Activated CD4-positive, alpha-beta T cell treated with anti-CD3 and anti-CD28 coated beads for 36 hours (primary cell): Measurements from ENCODE around the gene ENPP4. TPM values are rescaled to one million over a fixed set of nuclear protein-coding genes. Genes with fewer than 3 reads are reported as not detected.
"Not testable (repeated sequence)": the region's sequence is repeated elsewhere in the genome, so short reads cannot be mapped to it uniquely, and the experiment has no call there.

ENCODE experiments used
- ATAC-seq: fragments of 200-7000 bp; cut with Tn5 transposase; one replicate; pipeline ENCODE4 v1.10.0; 2021; ENCODE audit warnings: mild to moderate bottlenecking, moderate library complexity
- CTCF ChIA-PET: fragments of 350-600 bp; sonication (Branson Sonifier 250); formaldehyde crosslinking; loops from one replicate; lab custom pipeline; 2021; ENCODE audit warnings: antibody characterized with exemption; lab: Charles Lee
- POLR2A ChIA-PET: fragments of 350-600 bp; sonication (Branson Sonifier 250); formaldehyde crosslinking; loops from one replicate; lab custom pipeline; 2021; ENCODE audit warnings: antibody characterized with exemption, inconsistent platforms; lab: Charles Lee
- DNase-seq: peaks from one replicate; pipeline ENCODE4 v3.0.0-alpha.2; 2020
- H3K27ac Mint-ChIP-seq: one replicate; pipeline ENCODE4 v1.8.0; 2021; ENCODE audit warnings: mixed read lengths
- H3K27me3 Mint-ChIP-seq: one replicate; pipeline ENCODE4 v1.8.0; 2021; ENCODE audit warnings: mixed read lengths
- H3K36me3 Mint-ChIP-seq: one replicate; pipeline ENCODE4 v1.8.0; 2021; ENCODE audit warnings: low read depth, mixed read lengths
- H3K4me1 Mint-ChIP-seq: one replicate; pipeline ENCODE4 v1.8.0; 2021; ENCODE audit warnings: mixed read lengths
- H3K4me3 Mint-ChIP-seq: one replicate; pipeline ENCODE4 v1.8.0; 2021; ENCODE audit warnings: mild to moderate bottlenecking, moderate library complexity, mixed read lengths
- H3K9me3 Mint-ChIP-seq: one replicate; pipeline ENCODE4 v1.8.0; 2021; ENCODE audit warnings: low read depth, mixed read lengths
- intact Hi-C, 2 experiments: fragments of 100-400 bp; cut with DNase I in 1 of 2; cut with micrococcal nuclease in 1 of 2; formaldehyde crosslinking; loops; one replicate each; pipeline versions ENCODE4 v1.14.2 to v1.15.1; 2022 to 2024; cut with DNase I, micrococcal nuclease
- total RNA-seq, 2 experiments: library from RNA; stranded (reverse); gene quantifications; one replicate each; pipeline ENCODE4 v1.2.3, GENCODE V29; 2021

ENPP4 gene
- total RNA-seq, 2 experiments from 2014 or later, result 6.0 to 6.6 TPM

DNA sequence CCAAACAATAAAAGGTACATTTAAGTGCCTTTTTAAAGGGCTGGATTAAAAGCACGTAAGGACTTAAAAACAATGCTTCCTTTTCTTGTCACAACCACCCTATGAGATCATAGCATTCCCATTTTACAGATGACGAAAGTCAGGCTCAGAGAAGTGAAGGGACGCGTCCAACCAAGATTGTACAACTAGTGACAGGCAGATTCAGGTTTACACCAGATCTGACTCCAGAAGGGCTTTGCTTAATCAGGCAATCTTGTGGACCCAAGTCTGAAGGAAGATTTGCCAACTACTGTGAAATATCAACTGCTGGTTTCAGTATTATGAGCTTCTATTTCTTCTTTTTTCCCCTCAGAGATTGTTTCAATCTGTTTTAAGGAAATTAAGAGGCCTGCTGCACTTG, 877 bp downstream of the ENPP4 start:
- ChIA-PET POLR2A (interaction anchor here (0.6 to 0.7 kb wide), 2 partner anchors 40 to 119 kb away, joined by 3 to 4 read pairs; no protein-coding TSS in a partner anchor), CTCF (interaction anchor here (1.4 to 2.4 kb wide), 2 partner anchors 18 to 40 kb away, joined by 3 to 17 read pairs; no protein-coding TSS in a partner anchor)
- peak overlapping the region; percentile 87 for H3K4me3 Mint-ChIP-seq
- H3K27me3 Mint-ChIP-seq, result no peaks in the 10 kb centered on the region
- peaks cover 39% of the 10 kb centered on the region for H3K4me1 Mint-ChIP-seq
- intact Hi-C loops, result loop anchor here (2.0 to 5.0 kb wide), 3 partner anchors 40 to 522 kb away; partner anchors contain the start of genes ENPP5 (in 2 of the 2), CYP39A1 (in 1 of the 2) and SLC25A27 (in 1 of the 2)
- DNase-seq, result no peak
- no peaks in the 10 kb centered on the region for H3K9me3 Mint-ChIP-seq
- ATAC-seq, result no peak
- H3K27ac Mint-ChIP-seq, result peak overlapping the region; percentile 88
- H3K36me3 Mint-ChIP-seq, result peaks cover 2% of the 10 kb centered on the region

DNA sequence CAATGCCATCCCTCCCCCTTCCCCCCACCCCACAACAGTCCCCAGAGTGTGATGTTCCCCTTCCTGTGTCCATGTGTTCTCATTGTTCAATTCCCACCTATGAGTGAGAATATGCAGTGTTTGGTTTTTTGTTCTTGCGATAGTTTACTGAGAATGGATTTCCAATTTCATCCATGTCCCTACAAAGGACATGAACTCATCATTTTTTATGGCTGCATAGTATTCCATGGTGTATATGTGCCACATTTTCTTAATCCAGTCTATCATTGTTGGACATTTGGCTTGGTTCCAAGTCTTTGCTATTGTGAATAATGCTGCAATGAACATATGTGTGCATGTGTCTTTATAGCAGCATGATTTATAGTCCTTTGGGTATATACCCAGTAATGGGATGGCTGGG, 1.5 kb downstream of the ENPP4 start:
- H3K4me3 Mint-ChIP-seq, result not testable (repeated sequence)

DNA sequence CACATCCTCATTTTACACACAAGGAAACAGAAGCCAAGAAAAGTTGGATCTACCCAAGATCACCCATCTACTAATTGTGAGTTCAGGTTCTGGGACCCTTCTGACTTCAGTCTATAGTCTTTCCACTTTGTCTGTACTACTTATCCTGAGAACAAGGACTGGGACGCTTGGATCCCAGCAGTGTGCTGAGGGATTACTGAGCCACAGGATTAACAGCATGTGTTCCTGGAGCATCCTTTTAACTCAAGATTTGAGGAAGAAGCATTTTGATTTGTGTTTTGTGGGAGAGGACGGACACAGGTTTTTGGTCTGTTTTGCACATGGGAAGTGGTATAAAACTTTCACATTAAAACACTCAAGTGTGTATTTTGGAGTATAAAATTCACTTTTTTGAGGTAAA, 4.4 kb downstream of the ENPP4 start:
- DNase-seq (no peak), ATAC-seq (no peak)
- Mint-ChIP-seq H3K36me3 (peaks cover 2% of the 10 kb centered on the region), H3K4me1 (peaks cover 32% of the 10 kb centered on the region), H3K27ac (no peak overlapping the region), H3K9me3 (no peaks in the 10 kb centered on the region), H3K4me3 (no peak overlapping the region), H3K27me3 (no peaks in the 10 kb centered on the region)
- intact Hi-C loops, result loop anchor here in 1 of 2 experiments (5.0 kb wide), 1 partner anchor 38 kb away; the partner anchor contains the start of gene ENPP5
- POLR2A ChIA-PET, result no interaction called here
- CTCF ChIA-PET, result interaction anchor here (0.7 kb wide), 1 partner anchor 14 kb away, joined by 3 read pairs; no protein-coding TSS in a partner anchor

More for the DNA sequence above, 1.5 kb downstream of the ENPP4 start:
- POLR2A ChIA-PET, ATAC-seq, H3K9me3 Mint-ChIP-seq, CTCF ChIA-PET, H3K36me3 Mint-ChIP-seq, DNase-seq, H3K27me3 Mint-ChIP-seq, H3K27ac Mint-ChIP-seq: not testable (repeated sequence)
- peaks cover 38% of the 10 kb centered on the region for H3K4me1 Mint-ChIP-seq
- intact Hi-C loops, result loop anchor here (2.0 to 5.0 kb wide), 3 partner anchors 40 to 522 kb away; partner anchors contain the start of genes ENPP5 (in 2 of the 2), CYP39A1 (in 1 of the 2) and SLC25A27 (in 1 of the 2)

DNA sequence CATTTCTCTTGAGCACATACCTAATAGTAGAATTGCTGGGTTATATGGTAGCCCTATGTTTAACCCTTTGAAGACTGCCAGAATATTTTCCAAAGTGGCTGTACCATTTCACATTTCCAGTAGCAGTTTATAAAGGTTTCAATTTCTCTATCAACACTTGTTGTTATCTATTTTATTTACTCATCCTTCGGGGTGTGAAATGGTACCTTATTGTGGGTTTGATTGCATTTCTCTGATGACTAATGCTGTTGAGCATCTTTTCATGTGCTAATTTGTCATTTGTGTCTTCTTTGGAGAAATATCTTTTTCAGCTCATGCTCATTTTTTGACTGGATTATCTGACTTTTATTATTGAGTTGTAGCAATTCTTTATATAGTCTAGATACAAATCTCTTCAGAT, 5.4 kb downstream of the ENPP4 start:
- POLR2A ChIA-PET, result no interaction called here
- CTCF ChIA-PET, result interaction anchor here (0.6 to 1.0 kb wide), 2 partner anchors 8 to 57 kb away, joined by 3 read pairs; no protein-coding TSS in a partner anchor
- Mint-ChIP-seq H3K36me3 (peaks cover 2% of the 10 kb centered on the region), H3K9me3 (no peaks in the 10 kb centered on the region), H3K4me1 (peaks cover 32% of the 10 kb centered on the region), H3K4me3 (no peak overlapping the region), H3K27ac (no peak overlapping the region), H3K27me3 (no peaks in the 10 kb centered on the region)
- DNase-seq (no peak), ATAC-seq (peak; percentile 39)
- intact Hi-C loops, result no loop called here

DNA sequence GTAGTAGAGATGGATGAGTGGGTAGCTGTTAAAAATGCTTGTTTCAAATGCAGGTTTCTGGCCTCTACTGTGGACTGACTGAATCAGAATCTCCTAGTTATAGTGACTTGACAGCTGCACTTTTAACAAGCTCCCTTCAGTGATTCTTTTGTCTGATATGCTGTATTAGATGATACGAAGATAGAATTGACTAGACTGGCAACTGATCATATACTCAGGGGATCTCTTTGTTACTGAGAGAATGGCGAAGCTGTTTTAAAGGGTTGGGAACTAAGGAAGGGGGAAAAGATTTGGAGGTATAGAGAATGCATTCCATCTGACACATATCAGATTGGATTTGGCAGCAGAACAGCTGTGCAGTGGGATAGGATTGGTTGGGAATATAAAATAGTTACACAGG, 7.0 kb downstream of the ENPP4 start:
- Mint-ChIP-seq H3K27me3 (no peaks in the 10 kb centered on the region), H3K9me3 (no peaks in the 10 kb centered on the region), H3K27ac (no peak overlapping the region), H3K4me3 (no peak overlapping the region), H3K4me1 (peaks cover 28% of the 10 kb centered on the region), H3K36me3 (peaks cover 3% of the 10 kb centered on the region)
- intact Hi-C loops, result no loop called here
- ATAC-seq, result no peak
- POLR2A ChIA-PET, result no interaction called here
- CTCF ChIA-PET, result interaction anchor here (0.6 to 1.5 kb wide), 2 partner anchors 11 to 1072 kb away, joined by 3 to 6 read pairs; no protein-coding TSS in a partner anchor
- DNase-seq, result no peak

DNA sequence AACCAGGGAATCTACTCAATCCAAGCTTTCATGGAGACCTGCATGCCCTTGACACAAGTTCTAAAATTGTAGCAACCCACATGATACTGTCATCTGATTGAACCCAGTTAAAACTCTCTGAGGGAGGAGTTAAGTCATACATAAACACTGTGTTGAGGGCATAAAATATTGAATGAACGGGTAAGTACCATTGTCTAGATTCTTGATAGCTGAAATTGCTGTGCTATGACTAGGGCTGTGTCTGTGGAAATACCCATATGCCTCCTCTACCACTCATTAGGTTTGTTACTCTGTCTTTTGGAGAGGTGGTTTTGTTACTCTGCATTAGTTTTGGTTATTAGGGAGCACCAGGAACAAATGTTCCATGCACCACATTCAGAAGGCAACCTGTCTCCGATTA, 7.6 kb downstream of the ENPP4 start:
- H3K9me3 Mint-ChIP-seq, result no peaks in the 10 kb centered on the region
- H3K4me1 Mint-ChIP-seq, result peaks cover 27% of the 10 kb centered on the region
- intact Hi-C loops, result no loop called here
- POLR2A ChIA-PET, result no interaction called here
- no peaks in the 10 kb centered on the region for H3K27me3 Mint-ChIP-seq
- DNase-seq (no peak), ATAC-seq (peak; percentile 65)
- H3K27ac Mint-ChIP-seq, result no peak overlapping the region
- peaks cover 4% of the 10 kb centered on the region for H3K36me3 Mint-ChIP-seq
- no peak overlapping the region for H3K4me3 Mint-ChIP-seq
- CTCF ChIA-PET, result interaction anchor here (1.5 kb wide), 1 partner anchor 11 kb away, joined by 6 read pairs; no protein-coding TSS in a partner anchor

DNA sequence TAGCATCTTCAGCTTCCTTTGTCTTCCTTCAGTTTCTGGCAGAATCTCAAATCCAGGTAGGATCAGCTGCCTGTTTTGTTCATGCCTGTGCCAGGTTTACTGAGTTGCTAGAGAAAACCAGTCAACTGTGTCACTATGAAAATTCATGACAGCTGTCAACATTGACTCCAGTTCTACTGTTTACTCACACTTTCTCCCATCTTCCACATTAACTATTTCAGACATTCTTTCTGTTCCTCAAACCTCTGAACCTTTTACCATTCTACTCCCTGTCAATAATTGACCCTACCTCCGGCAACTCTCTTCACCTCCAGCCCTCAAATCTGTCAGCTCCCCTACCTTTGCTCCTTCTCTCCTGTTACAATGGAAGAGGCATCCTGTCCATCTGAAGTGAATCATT, 8.5 kb downstream of the ENPP4 start:
- Mint-ChIP-seq H3K4me1 (peaks cover 27% of the 10 kb centered on the region), H3K36me3 (peaks cover 8% of the 10 kb centered on the region), H3K27me3 (no peaks in the 10 kb centered on the region), H3K9me3 (no peaks in the 10 kb centered on the region), H3K27ac (no peak overlapping the region), H3K4me3 (no peak overlapping the region)
- CTCF ChIA-PET, result interaction anchor here (0.8 to 1.5 kb wide), 4 partner anchors 9 to 15 kb away, joined by 3 to 6 read pairs (median 4); no protein-coding TSS in a partner anchor
- intact Hi-C loops, result no loop called here
- DNase-seq (no peak), ATAC-seq (no peak)
- POLR2A ChIA-PET, result no interaction called here

DNA sequence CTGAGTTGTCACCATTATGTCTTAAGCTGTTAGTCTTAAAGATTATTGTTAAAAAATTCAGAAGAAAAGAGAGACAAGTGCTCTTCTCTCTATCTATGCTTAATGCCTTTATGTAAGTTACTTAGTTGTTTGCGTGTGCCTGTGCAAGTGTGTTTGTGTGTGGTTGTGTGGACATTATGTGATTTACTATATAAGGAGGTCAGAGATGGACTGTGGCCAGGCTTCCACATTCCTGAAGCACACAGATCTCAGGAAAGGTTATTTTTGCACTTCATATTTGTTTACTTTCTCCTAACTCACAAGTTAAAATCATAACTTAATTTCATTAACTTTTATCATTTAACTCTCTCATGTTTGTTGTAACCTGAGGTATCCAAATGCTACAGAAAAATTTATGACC, 14.5 kb downstream of the ENPP4 start:
- peaks cover 6% of the 10 kb centered on the region for H3K36me3 Mint-ChIP-seq
- DNase-seq (no peak), ATAC-seq (no peak)
- no peaks in the 10 kb centered on the region for H3K27me3 Mint-ChIP-seq
- ChIA-PET POLR2A (no interaction called here), CTCF (no interaction called here)
- intact Hi-C loops, result no loop called here
- H3K4me3 Mint-ChIP-seq, result no peak overlapping the region
- no peak overlapping the region for H3K27ac Mint-ChIP-seq
- H3K4me1 Mint-ChIP-seq, result no peaks in the 10 kb centered on the region
- no peaks in the 10 kb centered on the region for H3K9me3 Mint-ChIP-seq

DNA sequence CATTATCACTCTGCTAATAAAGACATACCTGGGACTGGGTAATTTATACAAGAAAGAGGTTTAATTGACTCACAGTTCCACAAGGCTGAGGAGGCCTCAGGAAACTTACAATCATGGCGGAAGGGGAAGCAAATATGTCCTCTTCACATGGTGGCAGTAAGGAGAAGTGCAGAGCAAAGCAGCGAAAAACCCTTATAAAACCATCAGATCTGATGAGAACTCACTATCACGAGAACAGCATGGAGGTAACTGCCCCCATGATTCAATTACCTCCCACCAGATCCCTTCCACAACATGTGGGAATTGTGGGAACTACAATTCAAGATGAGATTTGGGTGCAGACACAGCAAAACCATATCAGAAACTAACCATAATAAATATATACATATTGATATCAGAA, 19.3 kb downstream of the ENPP4 start:
- CTCF ChIA-PET, H3K27me3 Mint-ChIP-seq, H3K36me3 Mint-ChIP-seq, ATAC-seq, H3K4me1 Mint-ChIP-seq, H3K4me3 Mint-ChIP-seq, intact Hi-C loops, H3K9me3 Mint-ChIP-seq, DNase-seq, H3K27ac Mint-ChIP-seq, POLR2A ChIA-PET: not testable (repeated sequence)

DNA sequence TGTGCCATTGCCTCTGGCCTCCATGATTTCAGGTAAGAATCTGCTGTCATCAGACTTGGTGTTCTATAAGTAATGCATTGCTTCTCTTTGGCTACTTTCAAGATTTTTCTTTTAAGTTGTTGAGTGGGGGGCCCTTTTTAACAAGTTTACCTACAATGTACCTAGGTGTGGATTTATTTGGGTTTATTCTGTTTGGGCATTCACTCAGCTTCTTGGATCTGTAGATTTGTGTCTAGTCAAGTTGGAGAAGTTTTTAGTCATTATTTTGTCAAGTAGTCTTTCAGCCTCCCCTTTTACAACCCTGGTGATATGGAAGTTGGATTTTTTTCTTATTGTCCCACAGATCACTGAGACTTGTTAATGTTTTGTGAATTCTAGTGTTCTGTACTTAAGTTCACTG, 26.9 kb downstream of the ENPP4 start:
- Mint-ChIP-seq H3K4me3 (no peak overlapping the region), H3K36me3 (no peaks in the 10 kb centered on the region), H3K4me1 (no peaks in the 10 kb centered on the region), H3K9me3 (no peaks in the 10 kb centered on the region), H3K27me3 (peaks cover 3% of the 10 kb centered on the region), H3K27ac (no peak overlapping the region)
- no peak for DNase-seq
- POLR2A ChIA-PET, result no interaction called here
- ATAC-seq, result no peak
- CTCF ChIA-PET, result interaction anchor here (0.7 kb wide), 1 partner anchor 403 kb away, joined by 5 read pairs; no protein-coding TSS in a partner anchor
- intact Hi-C loops, result no loop called here

DNA sequence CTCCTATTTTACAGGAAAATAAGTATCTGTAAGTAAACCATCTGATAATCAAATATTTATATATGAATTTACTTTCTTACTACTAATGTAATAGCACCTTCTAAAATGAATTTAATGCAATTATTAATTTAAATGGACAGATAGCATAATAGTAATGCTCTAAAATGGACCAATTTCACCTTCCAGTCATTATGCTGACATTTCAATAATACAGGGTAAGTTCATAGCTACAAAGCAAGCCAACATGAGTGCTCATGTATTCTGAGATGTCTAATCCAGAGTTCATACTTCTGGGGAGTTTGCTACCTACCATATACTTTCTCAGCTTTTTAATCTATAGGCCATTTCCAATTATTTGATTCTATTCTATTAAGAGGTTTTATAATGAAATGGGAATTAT, 29.4 kb downstream of the ENPP4 start:
- Mint-ChIP-seq H3K9me3 (no peaks in the 10 kb centered on the region), H3K36me3 (no peaks in the 10 kb centered on the region), H3K27me3 (peaks cover 3% of the 10 kb centered on the region), H3K27ac (no peak overlapping the region), H3K4me3 (no peak overlapping the region), H3K4me1 (no peaks in the 10 kb centered on the region)
- ChIA-PET POLR2A (no interaction called here), CTCF (no interaction called here)
- ATAC-seq (no peak), DNase-seq (no peak)
- intact Hi-C loops, result no loop called here

DNA sequence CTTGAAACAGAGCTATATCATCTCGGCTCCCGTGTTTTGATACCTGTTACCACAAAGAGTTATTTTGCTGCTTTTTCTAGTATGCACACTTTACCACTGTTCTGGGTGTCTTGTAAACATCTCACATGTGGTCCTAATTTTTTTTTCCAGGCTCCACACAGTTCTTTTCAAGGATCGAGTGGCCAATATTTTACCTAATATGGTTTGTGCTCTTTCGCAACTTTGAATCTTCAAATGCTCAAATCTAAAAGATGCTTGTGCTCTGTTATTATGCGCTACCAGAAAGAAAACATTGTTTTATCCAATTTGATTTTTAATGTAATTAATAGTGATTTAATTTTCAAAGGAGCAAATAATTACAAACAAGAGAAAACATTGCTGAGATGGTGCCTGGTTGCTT, 30.3 kb downstream of the ENPP4 start:
- no peak overlapping the region for H3K27ac Mint-ChIP-seq
- POLR2A ChIA-PET, result no interaction called here
- ATAC-seq (no peak), DNase-seq (no peak)
- H3K9me3 Mint-ChIP-seq, result no peaks in the 10 kb centered on the region
- peaks cover 3% of the 10 kb centered on the region for H3K27me3 Mint-ChIP-seq
- no peaks in the 10 kb centered on the region for H3K36me3 Mint-ChIP-seq
- no peaks in the 10 kb centered on the region for H3K4me1 Mint-ChIP-seq
- no peak overlapping the region for H3K4me3 Mint-ChIP-seq
- CTCF ChIA-PET, result no interaction called here
- intact Hi-C loops, result no loop called here
